ENCODE data around the gene EXOSC7. TPM values are rescaled to one million over a fixed set of nuclear protein-coding genes. Genes with fewer than 3 reads are reported as not detected.

EXOSC7 gene
- total and polyA plus RNA-seq, 9 of the 15 experiments (the other 6 are each of a cell fraction or from before 2014, with no cell fraction given) = 88.5 to 237 (median 112) TPM

DNA sequence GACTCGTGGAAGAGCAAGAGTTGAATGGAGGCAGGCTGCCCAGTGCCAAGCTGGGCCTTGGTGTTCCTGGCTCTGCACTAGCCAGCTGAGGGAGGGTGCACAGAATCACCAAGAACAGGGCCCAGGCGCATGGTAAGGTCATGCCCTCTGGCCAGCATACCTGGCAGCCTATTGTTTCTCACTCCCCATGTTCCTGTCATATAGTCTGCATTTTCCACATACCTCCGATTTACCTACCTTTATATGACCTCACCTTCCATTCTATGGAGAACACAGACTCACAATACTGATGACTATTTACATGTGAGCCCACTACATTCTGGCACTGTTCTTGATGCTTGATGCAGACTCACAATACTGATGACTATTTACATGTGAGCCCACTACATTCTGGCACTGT is 55.5 kb downstream of the EXOSC7 start:
- H3K4me1 ChIP-seq (replicated peaks in 1 of 2; ENCODE audit: control insufficient read depth in 2 of 2, insufficient read depth in 2 of 2, low read length in 2 of 2) = peaks cover 0 to 9% of the 10 kb centered on the region in 2 experiments; a peak in 2 of 5 replicates
- no peaks in the 10 kb centered on the region for H3K9me1 ChIP-seq (ENCODE audit: control insufficient read depth, insufficient read depth, low read length)
- H3K4me3 ChIP-seq = no peak overlapping the region
- FAIRE-seq (peak; percentile 75), ATAC-seq (no peak), DNase-seq (ENCODE audit: extremely low read depth in 1 of 4, low spot score in 3 of 4) (no peak)
- ChIA-PET CTCF (ENCODE audit: low intra/inter-chr PET ratio) (no interaction called here), POLR2A (interaction anchor here (0.8 kb wide), 2 partner anchors 55 to 179 kb away, joined by 3 read pairs; no protein-coding TSS in a partner anchor)
- in situ Hi-C loops (cut with MboI) (loop anchor here (10.0 to 25.0 kb wide), 3 partner anchors 893 to 1381 kb away; partner anchors contain the start of genes CCR5AS and CCRL2), intact Hi-C loops (cut with micrococcal nuclease) (loop anchor here (10.0 kb wide), 2 partner anchors 903 to 1173 kb away; partner anchors contain the start of gene CCR1)
- no peaks in the 10 kb centered on the region for H3K79me2 ChIP-seq (ENCODE audit: control insufficient read depth, insufficient read depth, low read length)
- H3K27ac ChIP-seq (ENCODE audit: extremely low read depth, low read depth, low read length) = no peak overlapping the region
- H3K9ac ChIP-seq (ENCODE audit: insufficient read depth in 1 of 2, low read depth in 2 of 2, low read length in 2 of 2) = no peak overlapping the region
- peaks cover 8 to 46% of the 10 kb centered on the region in 2 experiments; a peak in 4 of 5 replicates for H3K27me3 ChIP-seq (ENCODE audit: control insufficient read depth in 2 of 2, insufficient read depth in 2 of 2, low read length in 2 of 2)
- no peaks in the 10 kb centered on the region for H4K20me1 ChIP-seq (replicated peaks; ENCODE audit: control insufficient read depth, insufficient read depth, low read length)
- TF ChIP-seq ZNF785 (CRISPR knock-in tag; IDR thresholded peaks at IDR 0.05) = no peak
- TF ChIP-seq MAZ (CRISPR knock-in tag; conservative IDR thresholded peaks at IDR 0.05 in 1 of 2, IDR thresholded peaks at IDR 0.05 in 1 of 2) = no peak
- no peak for TF ChIP-seq NR2F6 (CRISPR knock-in tag; IDR thresholded peaks at IDR 0.05)
- TF ChIP-seq, protein P1, sequence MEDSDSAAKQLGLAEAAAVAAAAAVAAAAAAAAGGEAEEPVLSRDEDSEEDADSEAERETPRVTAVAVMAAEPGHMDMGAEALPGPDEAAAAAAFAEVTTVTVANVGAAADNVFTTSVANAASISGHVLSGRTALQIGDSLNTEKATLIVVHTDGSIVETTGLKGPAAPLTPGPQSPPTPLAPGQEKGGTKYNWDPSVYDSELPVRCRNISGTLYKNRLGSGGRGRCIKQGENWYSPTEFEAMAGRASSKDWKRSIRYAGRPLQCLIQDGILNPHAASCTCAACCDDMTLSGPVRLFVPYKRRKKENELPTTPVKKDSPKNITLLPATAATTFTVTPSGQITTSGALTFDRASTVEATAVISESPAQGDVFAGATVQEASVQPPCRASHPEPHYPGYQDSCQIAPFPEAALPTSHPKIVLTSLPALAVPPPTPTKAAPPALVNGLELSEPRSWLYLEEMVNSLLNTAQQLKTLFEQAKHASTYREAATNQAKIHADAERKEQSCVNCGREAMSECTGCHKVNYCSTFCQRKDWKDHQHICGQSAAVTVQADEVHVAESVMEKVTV (CRISPR knock-in tag; IDR thresholded peaks at IDR 0.05) = no peak
- TF ChIP-seq TCF7L2 (IDR thresholded peaks at IDR 0.05; ENCODE audit: low read depth, low read length) = no peak
- TF ChIP-seq MYNN (IDR thresholded peaks at IDR 0.05) = no peak
- no peak for TF ChIP-seq MYNN (CRISPR knock-in tag; IDR thresholded peaks at IDR 0.05)
- no peak for TF ChIP-seq EHMT2 (IDR thresholded peaks at IDR 0.05)
- TF ChIP-seq OTX1 (CRISPR knock-in tag; IDR thresholded peaks at IDR 0.05) = no peak
- TF ChIP-seq ZNF133 (CRISPR knock-in tag; IDR thresholded peaks at IDR 0.05) = no peak
- TF ChIP-seq ZNF699 (CRISPR knock-in tag; IDR thresholded peaks at IDR 0.05; ENCODE audit: insufficient replicate concordance) = no peak
- no peak for TF ChIP-seq CREB5 (CRISPR knock-in tag; IDR thresholded peaks at IDR 0.05)
- TF ChIP-seq NR2C1 (IDR thresholded peaks at IDR 0.05) = no peak
- no peak for TF ChIP-seq NR2C1 (tag; IDR thresholded peaks at IDR 0.05)
- TF ChIP-seq DACH1 (IDR thresholded peaks at IDR 0.05; ENCODE audit: partially characterized antibody) = no peak
- no peak for TF ChIP-seq ZBTB8A (IDR thresholded peaks at IDR 0.05; ENCODE audit: partially characterized antibody)
- TF ChIP-seq ZNF780A (CRISPR knock-in tag; IDR thresholded peaks at IDR 0.05) = no peak
- TF ChIP-seq, protein P2, sequence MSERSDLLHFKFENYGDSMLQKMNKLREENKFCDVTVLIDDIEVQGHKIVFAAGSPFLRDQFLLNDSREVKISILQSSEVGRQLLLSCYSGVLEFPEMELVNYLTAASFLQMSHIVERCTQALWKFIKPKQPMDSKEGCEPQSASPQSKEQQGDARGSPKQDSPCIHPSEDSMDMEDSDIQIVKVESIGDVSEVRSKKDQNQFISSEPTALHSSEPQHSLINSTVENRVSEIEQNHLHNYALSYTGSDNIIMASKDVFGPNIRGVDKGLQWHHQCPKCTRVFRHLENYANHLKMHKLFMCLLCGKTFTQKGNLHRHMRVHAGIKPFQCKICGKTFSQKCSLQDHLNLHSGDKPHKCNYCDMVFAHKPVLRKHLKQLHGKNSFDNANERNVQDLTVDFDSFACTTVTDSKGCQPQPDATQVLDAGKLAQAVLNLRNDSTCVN (CRISPR knock-in tag; IDR thresholded peaks at IDR 0.05) = no peak
- TF ChIP-seq THRAP3 (IDR thresholded peaks at IDR 0.05; ENCODE audit: borderline replicate concordance) = no peak
- TF ChIP-seq U2AF2 (optimal IDR thresholded peaks at IDR 0.05; ENCODE audit: low read depth, low read length) = no peak
- TF ChIP-seq TOE1 (IDR thresholded peaks at IDR 0.05; ENCODE audit: borderline replicate concordance) = no peak
- no peak for TF ChIP-seq TOE1 (CRISPR knock-in tag; IDR thresholded peaks at IDR 0.05; ENCODE audit: borderline replicate concordance, low read depth)
- H3K4me2 ChIP-seq (ENCODE audit: insufficient read depth, low read length) = no peak overlapping the region
- H2AFZ ChIP-seq (ENCODE audit: low read depth, low read length) = no peak overlapping the region
- BruUV-seq (replicated peaks) = no TSS peak
- H3K9me3 ChIP-seq (replicated peaks; ENCODE audit: control insufficient read depth, insufficient read depth, low read depth, low read length) = no peaks in the 10 kb centered on the region
- WGBS (ENCODE audit: insufficient coverage, low coverage, missing lambda C conversion rate) = 11% methylated on average over 3 of the region's 3 CpGs
- no peaks in the 10 kb centered on the region for H3K36me3 ChIP-seq (ENCODE audit: control insufficient read depth, insufficient read depth, low read length)

Data from K562 (cell line).